GM18951 (cell line): ENCODE measurements around the gene SLC44A3.

ENCODE experiments used
- POLR2A ChIP-seq: IDR thresholded peaks from 4 replicates; pipeline ENCODE4 v1.6.1; 2011; ENCODE audit warnings: mild to moderate bottlenecking; ENCODE audit not compliant: insufficient read length, insufficient read depth; ENCODE audit errors: extremely low read depth
- in situ Hi-C: fragments of 300-500 bp; cut with MboI; formaldehyde crosslinking; loops from one replicate; pipeline ENCODE4 v1.12.0; 2022; ENCODE audit warnings: low sequenced_read_pairs, mixed read lengths, inconsistent platforms; ENCODE audit not compliant: unreplicated experiment

Gene SLC44A3

DNA sequence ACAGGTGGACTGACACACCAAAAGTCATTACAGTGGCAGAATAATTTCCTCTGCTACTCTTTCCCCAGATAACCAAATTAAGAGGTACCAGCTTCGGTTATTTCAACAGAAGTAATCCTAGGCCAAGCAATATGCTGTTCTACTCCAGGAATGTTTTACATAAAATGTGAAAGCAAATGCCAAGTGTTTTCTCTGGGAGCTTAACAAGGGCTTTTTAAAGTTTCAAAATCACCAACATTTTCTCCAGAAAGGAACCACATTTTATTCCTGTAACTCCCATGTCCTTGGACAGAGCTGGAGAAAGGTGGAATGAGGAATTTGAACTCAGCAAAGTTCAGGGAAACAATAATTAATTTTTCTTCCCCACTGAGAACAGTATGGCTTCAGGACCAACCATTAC, 79.6 kb downstream of the SLC44A3 start:
- in situ Hi-C loops: no loop called here
- TF ChIP-seq POLR2A: no peak

- in situ Hi-C loops: no loop called here
These were observed 81.7 kb downstream of the SLC44A3 start for GRCh38 chr1:94901841-94902240.

DNA sequence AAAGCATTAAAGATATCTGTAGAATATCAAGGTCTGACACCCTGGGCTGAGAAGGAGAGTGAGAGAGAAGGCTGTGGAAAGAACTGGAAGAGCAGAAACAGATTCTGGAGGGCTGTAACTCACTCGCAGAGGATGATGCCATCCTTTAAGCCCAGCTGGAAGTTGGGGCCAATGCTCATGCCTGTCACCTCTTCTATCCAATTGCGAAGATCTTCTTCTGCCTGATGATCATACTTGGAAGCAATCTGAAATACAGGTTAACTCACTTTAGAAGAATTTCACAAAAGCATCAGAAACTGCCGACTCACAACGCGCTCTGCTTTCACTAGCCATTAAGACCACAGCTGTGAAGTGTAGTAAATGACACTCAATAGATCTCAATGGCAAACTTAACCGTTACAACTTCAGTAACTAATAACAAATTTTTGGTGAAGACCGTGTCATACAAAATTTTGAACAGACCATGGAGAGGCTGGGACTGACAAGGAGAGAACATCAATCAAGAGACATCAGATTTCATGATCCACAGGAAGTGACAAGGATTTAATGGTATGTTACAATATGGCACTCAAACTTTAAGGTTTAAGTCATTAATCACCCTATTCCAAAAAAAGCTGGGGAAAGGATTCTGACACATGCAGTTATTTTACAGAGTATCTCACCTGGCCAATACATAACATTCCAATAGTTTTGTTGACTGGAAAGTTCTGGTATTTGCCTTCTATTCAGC, 83.3 kb downstream of the SLC44A3 start:
- in situ Hi-C loops: no loop called here
- no peak for TF ChIP-seq POLR2A

More at GRCh38 chr1:94901841-94902240, 81.7 kb downstream of the SLC44A3 start:
- TF ChIP-seq POLR2A: no peak

- no peak for TF ChIP-seq POLR2A
- in situ Hi-C loops: no loop called here
These were observed 85.0 kb downstream of the SLC44A3 start for GRCh38 chr1:94905207-94905606.

- in situ Hi-C loops: no loop called here
- no peak for TF ChIP-seq POLR2A
These were observed 86.2 kb downstream of the SLC44A3 start for GRCh38 chr1:94906382-94906781.

DNA sequence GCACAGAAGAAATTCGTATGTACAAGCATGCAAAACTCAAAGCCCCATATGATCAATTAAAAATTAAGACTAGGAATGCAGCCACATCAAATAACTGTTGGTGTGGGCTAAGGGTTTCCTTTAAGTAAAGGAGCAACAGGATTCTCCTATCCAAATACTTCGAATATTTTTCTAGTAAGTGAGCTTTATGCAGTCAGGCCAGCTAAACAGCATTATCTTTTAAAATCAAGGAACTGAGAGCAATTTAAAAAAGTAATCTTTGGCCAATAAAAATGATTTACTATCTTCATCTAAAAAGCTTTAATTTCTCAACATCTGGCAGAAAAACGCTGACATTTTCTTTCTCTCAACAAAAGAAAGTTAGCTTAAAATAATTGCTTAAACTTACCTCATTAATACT, 87.0 kb downstream of the SLC44A3 start:
- in situ Hi-C loops: no loop called here
- TF ChIP-seq POLR2A: no peak

GRCh38 chr1:94908190-94908589, 88.0 kb downstream of the SLC44A3 start:
- in situ Hi-C loops: no loop called here
- TF ChIP-seq POLR2A: no peak

GRCh38 chr1:94908965-94909364, 88.8 kb downstream of the SLC44A3 start:
- in situ Hi-C loops: no loop called here
- no peak for TF ChIP-seq POLR2A

DNA sequence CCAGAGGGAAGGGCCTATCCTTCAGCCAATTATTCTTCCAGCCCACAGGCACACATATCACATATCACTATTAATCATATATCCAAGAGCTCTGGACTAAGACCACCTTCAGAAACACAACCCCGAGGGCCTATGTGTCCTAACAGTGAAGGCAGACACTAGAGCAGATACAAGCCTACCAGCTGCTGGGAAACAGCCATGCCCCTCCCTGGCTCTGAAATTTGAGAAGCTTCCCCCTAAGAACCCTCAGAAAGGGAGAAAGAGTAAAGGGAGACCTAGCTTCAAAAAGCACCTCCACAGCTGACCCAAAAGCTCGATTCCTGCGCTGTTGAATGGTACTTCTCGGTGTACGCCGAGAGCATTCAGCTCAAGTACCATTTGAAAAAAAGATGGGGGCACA, 89.3 kb downstream of the SLC44A3 start:
- TF ChIP-seq POLR2A: no peak
- in situ Hi-C loops: no loop called here

GRCh38 chr1:94912263-94913184, 92.4 kb downstream of the SLC44A3 start:
- in situ Hi-C loops: no loop called here
- TF ChIP-seq POLR2A: no peak

- in situ Hi-C loops: no loop called here
- no peak for TF ChIP-seq POLR2A
These were observed 97.1 kb downstream of the SLC44A3 start for GRCh38 chr1:94917251-94917650.

- in situ Hi-C loops: no loop called here
- no peak for TF ChIP-seq POLR2A
These were observed 99.3 kb downstream of the SLC44A3 start for GRCh38 chr1:94919241-94920030.

- no peak for TF ChIP-seq POLR2A
- in situ Hi-C loops: no loop called here
These were observed 99.9 kb downstream of the SLC44A3 start for GRCh38 chr1:94920061-94920460.

DNA sequence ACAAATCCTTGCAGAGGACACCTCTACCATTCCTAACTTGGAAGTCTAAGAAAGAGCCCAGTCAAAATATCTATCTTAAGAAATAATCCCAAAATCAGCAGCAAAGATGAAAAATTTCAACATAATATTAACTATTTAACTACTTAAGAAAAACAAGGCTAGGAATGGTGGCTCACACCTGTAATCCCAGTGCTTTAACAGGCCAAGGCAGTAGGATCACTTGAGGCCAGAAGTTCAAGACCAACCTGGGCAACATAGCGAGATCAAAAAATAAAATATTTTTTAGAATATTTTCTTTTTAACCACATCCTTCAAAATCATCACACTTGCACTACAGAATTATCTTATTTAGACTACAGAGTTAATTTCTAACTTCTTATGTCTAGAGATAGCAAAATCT, 101.8 kb downstream of the SLC44A3 start:
- no peak for TF ChIP-seq POLR2A
- in situ Hi-C loops: no loop called here
